GM21367 (cell line): ENCODE data around the gene DOK6.

Experiments used
- ATAC-seq: cut with Tn5 transposase; IDR thresholded peaks from one replicate; pipeline ENCODE4 v1.9.1; 2021; ENCODE audit not compliant: unreplicated experiment

Gene DOK6

GRCh38 chr18:69734536-69734935, 333.8 kb downstream of the DOK6 start:
- ATAC-seq: no peak

- no peak for ATAC-seq
These were observed 336.0 kb downstream of the DOK6 start for GRCh38 chr18:69736730-69737129.

GRCh38 chr18:69737851-69738250, 337.2 kb downstream of the DOK6 start:
- no peak for ATAC-seq

GRCh38 chr18:69747388-69747787, 346.7 kb downstream of the DOK6 start:
- no peak for ATAC-seq

GRCh38 chr18:69752737-69753380, 352.2 kb downstream of the DOK6 start:
- no peak for ATAC-seq

GRCh38 chr18:69754108-69754507, 353.4 kb downstream of the DOK6 start:
- no peak for ATAC-seq

- ATAC-seq: no peak
These were observed 354.4 kb downstream of the DOK6 start for GRCh38 chr18:69755041-69755440.

GRCh38 chr18:69755856-69756496, 355.3 kb downstream of the DOK6 start:
- no peak for ATAC-seq

GRCh38 chr18:69757733-69758132, 357.0 kb downstream of the DOK6 start:
- ATAC-seq: no peak

- no peak for ATAC-seq
These were observed 357.8 kb downstream of the DOK6 start for GRCh38 chr18:69758458-69758857.

- ATAC-seq: no peak
These were observed 358.4 kb downstream of the DOK6 start for GRCh38 chr18:69759046-69759445.

GRCh38 chr18:69763002-69763401, 362.3 kb downstream of the DOK6 start:
- no peak for ATAC-seq

- no peak for ATAC-seq
These were observed 363.1 kb downstream of the DOK6 start for GRCh38 chr18:69763821-69764220.

GRCh38 chr18:69770238-69770637, 369.6 kb downstream of the DOK6 start:
- ATAC-seq: no peak

GRCh38 chr18:69774831-69775230, 374.1 kb downstream of the DOK6 start:
- no peak for ATAC-seq

- ATAC-seq: no peak
These were observed 376.6 kb downstream of the DOK6 start for GRCh38 chr18:69777248-69777647.

- ATAC-seq: no peak
These were observed 378.0 kb downstream of the DOK6 start for GRCh38 chr18:69778680-69779079.

GRCh38 chr18:69780851-69781250, 380.2 kb downstream of the DOK6 start:
- ATAC-seq: no peak

- no peak for ATAC-seq
These were observed 384.1 kb downstream of the DOK6 start for GRCh38 chr18:69784815-69785214.

GRCh38 chr18:69785466-69785865, 384.8 kb downstream of the DOK6 start:
- ATAC-seq: no peak

GRCh38 chr18:69786427-69786826, 385.7 kb downstream of the DOK6 start:
- no peak for ATAC-seq

GRCh38 chr18:69787825-69788547, 387.3 kb downstream of the DOK6 start:
- no peak for ATAC-seq
